ENCODE results near the gene CFAP77. TPM values are rescaled to one million over a fixed set of nuclear protein-coding genes. Genes with fewer than 3 reads are reported as not detected.

CFAP77 gene
- total and polyA plus RNA-seq, 2 of the 4 experiments (the other 2 are of a cell fraction): not detected

- no peak overlapping the region for H4K91ac ChIP-seq (ENCODE audit: insufficient read depth, low read depth, low read length)
- TF ChIP-seq BHLHE40 (IDR thresholded peaks at IDR 0.05; ENCODE audit: low read depth, low read length) (no peak), MAFK (IDR thresholded peaks at IDR 0.05; ENCODE audit: low read depth, low read length) (no peak), RCOR1 (IDR thresholded peaks at IDR 0.05; ENCODE audit: insufficient replicate concordance, low read length) (no peak), RAD21 (IDR thresholded peaks at IDR 0.05; ENCODE audit: low read length) (no peak), USF2 (IDR thresholded peaks at IDR 0.05; ENCODE audit: low read depth, low read length) (no peak), CEBPB (IDR thresholded peaks at IDR 0.05; ENCODE audit: low read depth, low read length) (no peak), SMC3 (IDR thresholded peaks at IDR 0.05; ENCODE audit: low read depth, low read length) (no peak), CHD1 (IDR thresholded peaks at IDR 0.05; ENCODE audit: low read depth, low read length) (no peak), NFE2L2 (IDR thresholded peaks at IDR 0.05; ENCODE audit: low read depth, low read length) (no peak), RFX5 (IDR thresholded peaks at IDR 0.05; ENCODE audit: low read depth, low read length) (no peak), POLR2A (IDR thresholded peaks at IDR 0.05; ENCODE audit: low read depth, low read length) (no peak), ELK1 (IDR thresholded peaks at IDR 0.05; ENCODE audit: borderline replicate concordance, low read depth, low read length) (no peak), CTCF (conservative IDR thresholded peaks at IDR 0.05; ENCODE audit: low read depth, low read length) (no peak), MAZ (IDR thresholded peaks at IDR 0.05; ENCODE audit: borderline replicate concordance, low read depth, low read length) (no peak), MXI1 (IDR thresholded peaks at IDR 0.05; ENCODE audit: borderline replicate concordance, low read depth, low read length) (no peak), FOS (IDR thresholded peaks at IDR 0.05; ENCODE audit: low read depth, low read length) (no peak)
These were observed 109.0 kb downstream of the CFAP77 start for GRCh38 chr9:132519033-132519432.

More at GRCh38 chr9:132519033-132519432, 109.0 kb downstream of the CFAP77 start:
- no peak overlapping the region for H4K8ac ChIP-seq (ENCODE audit: low read depth in 2 of 2, low read length in 2 of 2)
- no peak overlapping the region for H3K4ac ChIP-seq (ENCODE audit: low read depth, low read length)
- H3K56ac ChIP-seq (ENCODE audit: extremely low read depth, insufficient read depth, low read length): no peak overlapping the region
- no CpG with 5 or more reads among the region's 2 CpGs for WGBS, 2 experiments (ENCODE audit: extremely low coverage in 2 of 2, insufficient read length in 1 of 2)
- no peak overlapping the region for H2BK120ac ChIP-seq (ENCODE audit: low read depth, low read length)
- H4K5ac ChIP-seq (ENCODE audit: low read depth, low read length): no peak overlapping the region
- ChIA-PET POLR2A (ENCODE audit: unreplicated experiment) (no interaction called here), CTCF (no interaction called here)
- no peak overlapping the region for H2BK20ac ChIP-seq (ENCODE audit: low read depth, low read length)
- H3K18ac ChIP-seq (ENCODE audit: low read depth, low read length): no peak overlapping the region
- no peak overlapping the region for H2AK9ac ChIP-seq (replicated peaks; ENCODE audit: low read depth, low read length, poor library complexity)
- no peaks in the 10 kb centered on the region for H3K9me3 ChIP-seq (ENCODE audit: control insufficient read depth, insufficient read depth, low read length)
- H3K79me1 ChIP-seq (ENCODE audit: low read depth in 1 of 2, low read length in 2 of 2): no peaks in the 10 kb centered on the region
- no peaks in the 10 kb centered on the region for H3K4me1 ChIP-seq (ENCODE audit: control insufficient read depth, insufficient read depth, low read length)
- H2BK5ac ChIP-seq (ENCODE audit: low read depth, low read length, poor library complexity, severe bottlenecking): no peak overlapping the region
- no peak for ATAC-seq (ENCODE audit: low read depth)
- DNase-seq: no peak
- no peaks in the 10 kb centered on the region for H3K9me1 ChIP-seq (ENCODE audit: insufficient read depth, low read length)
- H3K9ac ChIP-seq (ENCODE audit: low read depth, low read length): no peak overlapping the region
- H3K14ac ChIP-seq (replicated peaks; ENCODE audit: low read depth, low read length): no peak overlapping the region
- H2BK15ac ChIP-seq (ENCODE audit: low read depth, low read length): no peak overlapping the region
- peaks cover 38% of the 10 kb centered on the region for H3K27me3 ChIP-seq (ENCODE audit: control insufficient read depth, insufficient read depth, low read length)
- no peak overlapping the region for H3K4me3 ChIP-seq (ENCODE audit: insufficient read depth, low read depth, low read length)
- no peaks in the 10 kb centered on the region for H4K20me1 ChIP-seq (ENCODE audit: insufficient read depth, low read length)
- intact Hi-C loops (cut with micrococcal nuclease): no loop called here
- H3K23ac ChIP-seq (ENCODE audit: low read depth, low read length): no peak overlapping the region
- no peak overlapping the region for H2AK5ac ChIP-seq (ENCODE audit: low read depth, low read length)
- H3K36me3 ChIP-seq (ENCODE audit: control insufficient read depth, insufficient read depth, low read length): no peaks in the 10 kb centered on the region
- dilution Hi-C loops (cut with HindIII; ENCODE audit: low sequenced_read_pairs, unreplicated experiment): no loop called here
- in situ Hi-C loops (cut with MboI; ENCODE audit: low sequenced_read_pairs): no loop called here
- H3K27ac ChIP-seq (ENCODE audit: insufficient read depth, low read length): no peak overlapping the region
- H2AFZ ChIP-seq (replicated peaks; ENCODE audit: low read length, poor library complexity): no peak overlapping the region
- H3K4me2 ChIP-seq (ENCODE audit: low read depth, low read length): no peak overlapping the region
- no TSS peak for BruUV-seq (replicated peaks)
